Esophagus muscularis mucosa (tissue), 2 donors: Measurements from ENCODE around the gene SHMT2.

Experiments
- POLR2A ChIP-seq: fragments of 450-650 bp; IDR thresholded peaks from one replicate; pipeline ENCODE4 v1.6.1; 2017; ENCODE audit warnings: antibody characterized with exemption, moderate library complexity, mild to moderate bottlenecking, low read depth
- POLR2AphosphoS5 ChIP-seq, 2 donors: sonication (generic); formaldehyde crosslinking; IDR thresholded peaks; one replicate each; pipeline ENCODE4 v1.6.1; 2017; ENCODE audit warnings: antibody characterized with exemption in 2 of 2

- TF ChIP-seq POLR2A (no peak), POLR2AphosphoS5 (IDR thresholded peaks at IDR 0.05) (peak in 1 of 2 donors; percentile 52)
Observed at GRCh38 chr12:57213058-57213715, 16.3 kb upstream of the SHMT2 start.
